Measurements from ENCODE around the gene FBH1. TPM values are rescaled to one million over a fixed set of nuclear protein-coding genes. Genes with fewer than 3 reads are reported as not detected.
"Not testable (repeated sequence)": the region's sequence is repeated elsewhere in the genome, so short reads cannot be mapped to it uniquely, and the experiment has no call there.

Gene FBH1
- total RNA-seq, 1 experiment from 2014 or later: 50.5 TPM

DNA sequence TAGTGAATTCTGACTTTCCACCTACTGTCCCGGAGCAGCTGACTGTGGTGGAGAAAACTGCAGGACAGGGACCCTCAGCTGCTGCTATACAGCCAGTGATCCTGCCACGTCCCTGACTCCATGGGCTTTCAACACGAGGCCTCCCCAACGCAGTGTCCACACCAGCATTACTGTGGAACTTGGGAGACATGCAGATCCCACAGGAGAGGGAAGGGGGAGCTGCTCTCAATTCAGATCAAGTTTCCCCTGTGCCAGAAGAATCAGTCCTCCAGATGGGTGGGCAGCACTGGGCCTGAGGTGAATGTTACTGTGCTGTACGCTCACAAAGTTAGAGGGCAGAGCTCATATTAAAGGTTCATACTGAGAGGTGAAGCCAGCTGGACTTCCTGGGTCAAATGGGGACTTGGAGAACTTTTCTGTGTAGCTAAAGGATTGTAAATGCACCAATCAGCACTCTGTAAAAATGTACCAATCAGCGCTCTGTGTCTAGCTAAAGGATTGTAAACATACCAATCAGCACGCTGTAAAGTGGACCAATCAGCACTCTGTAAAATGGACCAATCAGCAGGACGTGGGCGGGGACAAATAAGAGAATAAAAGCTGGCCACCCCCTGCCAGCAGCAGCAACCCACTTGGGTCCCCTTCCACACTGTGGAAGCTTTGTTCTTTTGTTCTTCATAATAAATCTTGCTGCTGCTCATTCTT is 26.9 kb upstream of the FBH1 start:
- DNase-seq (ENCODE audit: low read depth, low spot score); in situ Hi-C loops (cut with HindIII; ENCODE audit: low pct_unique_long_range_greater_than_20kb, low sequenced_read_pairs); H3K4me3 ChIP-seq (ENCODE audit: low read depth in 2 of 2, low read length in 2 of 2); H3K27me3 ChIP-seq (ENCODE audit: control insufficient read depth, insufficient read depth, low read length); BruUV-seq (replicated peaks); POLR2A ChIA-PET; H3K4me1 ChIP-seq (ENCODE audit: control insufficient read depth, insufficient read depth, low read length); H3K9me3 ChIP-seq (ENCODE audit: control insufficient read depth, insufficient read depth, low read depth, low read length); H3K36me3 ChIP-seq (ENCODE audit: control insufficient read depth, insufficient read depth, low read length); intact Hi-C loops (cut with micrococcal nuclease; ENCODE audit: unreplicated experiment); ATAC-seq; H3K27ac ChIP-seq (ENCODE audit: low read length); CTCF ChIA-PET: not testable (repeated sequence)

- DNase-seq (ENCODE audit: low read depth, low spot score); in situ Hi-C loops (cut with HindIII; ENCODE audit: low pct_unique_long_range_greater_than_20kb, low sequenced_read_pairs); BruUV-seq (replicated peaks); H3K4me1 ChIP-seq (ENCODE audit: control insufficient read depth, insufficient read depth, low read length); H3K4me3 ChIP-seq (ENCODE audit: low read depth in 2 of 2, low read length in 2 of 2); POLR2A ChIA-PET; ATAC-seq; H3K27me3 ChIP-seq (ENCODE audit: control insufficient read depth, insufficient read depth, low read length); intact Hi-C loops (cut with micrococcal nuclease; ENCODE audit: unreplicated experiment); H3K9me3 ChIP-seq (ENCODE audit: control insufficient read depth, insufficient read depth, low read depth, low read length); H3K27ac ChIP-seq (ENCODE audit: low read length); CTCF ChIA-PET; H3K36me3 ChIP-seq (ENCODE audit: control insufficient read depth, insufficient read depth, low read length): not testable (repeated sequence)
These were observed 23.5 kb upstream of the FBH1 start for GRCh38 chr10:5866451-5867081.

DNA sequence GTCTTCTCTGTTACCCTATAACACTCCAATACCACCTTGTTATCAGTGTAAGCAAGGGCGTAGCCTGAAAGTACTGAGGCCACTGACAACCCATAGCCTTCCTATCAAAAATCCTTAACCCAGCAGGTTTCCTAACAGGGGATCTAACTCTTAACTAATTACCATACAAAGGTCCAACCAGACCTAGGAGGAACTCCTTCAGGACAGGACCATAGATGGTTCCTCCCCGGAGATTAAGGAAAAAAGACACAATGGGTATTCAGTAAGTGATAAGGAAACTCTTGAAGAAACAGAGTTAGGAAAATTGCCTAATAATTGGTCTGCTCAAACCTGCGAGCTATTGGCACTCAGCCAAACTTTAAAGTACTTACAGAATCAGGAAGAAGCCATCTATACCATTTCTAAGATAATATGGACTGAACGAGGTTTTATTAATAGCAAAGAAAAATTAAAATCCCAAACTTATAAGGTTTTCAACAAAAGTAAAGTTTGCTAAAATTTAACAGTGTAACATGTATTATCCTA is 22.9 kb upstream of the FBH1 start:
- BruUV-seq (replicated peaks); H3K27me3 ChIP-seq (ENCODE audit: control insufficient read depth, insufficient read depth, low read length); DNase-seq (ENCODE audit: low read depth, low spot score); H3K4me3 ChIP-seq (ENCODE audit: low read depth in 2 of 2, low read length in 2 of 2); H3K9me3 ChIP-seq (ENCODE audit: control insufficient read depth, insufficient read depth, low read depth, low read length); H3K4me1 ChIP-seq (ENCODE audit: control insufficient read depth, insufficient read depth, low read length); H3K27ac ChIP-seq (ENCODE audit: low read length); in situ Hi-C loops (cut with HindIII; ENCODE audit: low pct_unique_long_range_greater_than_20kb, low sequenced_read_pairs); intact Hi-C loops (cut with micrococcal nuclease; ENCODE audit: unreplicated experiment); H3K36me3 ChIP-seq (ENCODE audit: control insufficient read depth, insufficient read depth, low read length); POLR2A ChIA-PET; ATAC-seq; CTCF ChIA-PET: not testable (repeated sequence)

GRCh38 chr10:5868383-5868782 is 21.7 kb upstream of the FBH1 start:
- H3K27ac ChIP-seq (ENCODE audit: low read length); intact Hi-C loops (cut with micrococcal nuclease; ENCODE audit: unreplicated experiment); POLR2A ChIA-PET; CTCF ChIA-PET; in situ Hi-C loops (cut with HindIII; ENCODE audit: low pct_unique_long_range_greater_than_20kb, low sequenced_read_pairs); ATAC-seq; H3K4me1 ChIP-seq (ENCODE audit: control insufficient read depth, insufficient read depth, low read length); H3K27me3 ChIP-seq (ENCODE audit: control insufficient read depth, insufficient read depth, low read length); BruUV-seq (replicated peaks); DNase-seq (ENCODE audit: low read depth, low spot score); H3K4me3 ChIP-seq (ENCODE audit: low read depth in 2 of 2, low read length in 2 of 2); H3K9me3 ChIP-seq (ENCODE audit: control insufficient read depth, insufficient read depth, low read depth, low read length); H3K36me3 ChIP-seq (ENCODE audit: control insufficient read depth, insufficient read depth, low read length): not testable (repeated sequence)

GRCh38 chr10:5869156-5869555 is 20.9 kb upstream of the FBH1 start:
- ATAC-seq: no peak
- Histone ChIP-seq H3K4me3 (ENCODE audit: low read depth in 2 of 2, low read length in 2 of 2) (no peak overlapping the region), H3K4me1 (ENCODE audit: control insufficient read depth, insufficient read depth, low read length) (no peaks in the 10 kb centered on the region), H3K9me3 (ENCODE audit: control insufficient read depth, insufficient read depth, low read depth, low read length) (no peaks in the 10 kb centered on the region), H3K27me3 (ENCODE audit: control insufficient read depth, insufficient read depth, low read length) (no peaks in the 10 kb centered on the region), H3K36me3 (ENCODE audit: control insufficient read depth, insufficient read depth, low read length) (no peaks in the 10 kb centered on the region), H3K27ac (ENCODE audit: low read length) (no peak overlapping the region)
- CTCF ChIA-PET: no interaction called here
- BruUV-seq (replicated peaks): no TSS peak
- in situ Hi-C loops (cut with HindIII; ENCODE audit: low pct_unique_long_range_greater_than_20kb, low sequenced_read_pairs): no loop called here
- no peak for DNase-seq (ENCODE audit: low read depth, low spot score)
- intact Hi-C loops (cut with micrococcal nuclease; ENCODE audit: unreplicated experiment): no loop called here
- TF ChIP-seq, protein P1, sequence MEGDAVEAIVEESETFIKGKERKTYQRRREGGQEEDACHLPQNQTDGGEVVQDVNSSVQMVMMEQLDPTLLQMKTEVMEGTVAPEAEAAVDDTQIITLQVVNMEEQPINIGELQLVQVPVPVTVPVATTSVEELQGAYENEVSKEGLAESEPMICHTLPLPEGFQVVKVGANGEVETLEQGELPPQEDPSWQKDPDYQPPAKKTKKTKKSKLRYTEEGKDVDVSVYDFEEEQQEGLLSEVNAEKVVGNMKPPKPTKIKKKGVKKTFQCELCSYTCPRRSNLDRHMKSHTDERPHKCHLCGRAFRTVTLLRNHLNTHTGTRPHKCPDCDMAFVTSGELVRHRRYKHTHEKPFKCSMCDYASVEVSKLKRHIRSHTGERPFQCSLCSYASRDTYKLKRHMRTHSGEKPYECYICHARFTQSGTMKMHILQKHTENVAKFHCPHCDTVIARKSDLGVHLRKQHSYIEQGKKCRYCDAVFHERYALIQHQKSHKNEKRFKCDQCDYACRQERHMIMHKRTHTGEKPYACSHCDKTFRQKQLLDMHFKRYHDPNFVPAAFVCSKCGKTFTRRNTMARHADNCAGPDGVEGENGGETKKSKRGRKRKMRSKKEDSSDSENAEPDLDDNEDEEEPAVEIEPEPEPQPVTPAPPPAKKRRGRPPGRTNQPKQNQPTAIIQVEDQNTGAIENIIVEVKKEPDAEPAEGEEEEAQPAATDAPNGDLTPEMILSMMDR (IDR thresholded peaks at IDR 0.05): no peak
- POLR2A ChIA-PET: interaction anchor here (0.6 kb wide), 1 partner anchor 62 kb away, joined by 4 read pairs; no protein-coding TSS in a partner anchor
